ENCODE results near the gene EPN3. TPM values are rescaled to one million over a fixed set of nuclear protein-coding genes. Genes with fewer than 3 reads are reported as not detected.

The EPN3 gene
- total RNA-seq, 1 donor from 2014 or later: 0.35 TPM

DNA sequence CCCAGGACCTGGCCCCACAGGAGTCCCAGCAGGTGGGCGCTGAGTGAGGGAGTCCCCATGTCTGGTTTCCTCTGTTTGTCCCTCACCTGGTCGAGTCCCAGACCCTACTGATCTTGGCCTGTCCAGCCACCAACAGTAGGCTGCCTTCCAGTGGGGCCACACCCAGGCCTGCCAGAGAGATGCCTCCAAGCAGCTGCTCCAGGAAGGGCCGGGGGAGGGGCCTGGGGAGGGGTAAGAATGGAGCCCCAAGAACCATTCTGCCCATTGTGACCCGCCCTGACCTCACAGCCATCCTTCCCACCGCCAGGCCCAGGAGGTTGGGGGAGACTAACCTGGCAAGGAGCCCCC is 15.2 kb downstream of the EPN3 start:
- ATAC-seq (no peak), DNase-seq (ENCODE audit: low spot score) (no peak)

DNA sequence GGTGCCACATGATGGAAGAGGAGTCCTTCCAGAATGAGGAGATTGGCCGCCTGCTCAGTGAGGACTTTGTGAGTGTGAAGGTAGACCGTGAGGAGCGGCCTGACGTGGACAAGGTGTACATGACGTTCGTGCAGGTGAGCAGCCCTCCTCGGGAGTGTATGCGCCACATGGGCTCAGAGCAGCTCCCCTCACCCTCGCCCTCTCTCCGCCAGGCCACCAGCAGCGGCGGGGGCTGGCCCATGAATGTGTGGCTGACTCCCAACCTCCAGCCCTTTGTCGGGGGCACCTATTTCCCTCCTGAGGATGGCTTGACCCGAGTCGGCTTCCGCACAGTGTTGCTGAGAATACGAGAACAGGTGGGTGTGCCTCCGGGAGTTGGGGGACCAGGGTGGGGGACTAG is 16.3 kb downstream of the EPN3 start:
- DNase-seq (ENCODE audit: low spot score) (no peak), ATAC-seq (no peak)

DNA sequence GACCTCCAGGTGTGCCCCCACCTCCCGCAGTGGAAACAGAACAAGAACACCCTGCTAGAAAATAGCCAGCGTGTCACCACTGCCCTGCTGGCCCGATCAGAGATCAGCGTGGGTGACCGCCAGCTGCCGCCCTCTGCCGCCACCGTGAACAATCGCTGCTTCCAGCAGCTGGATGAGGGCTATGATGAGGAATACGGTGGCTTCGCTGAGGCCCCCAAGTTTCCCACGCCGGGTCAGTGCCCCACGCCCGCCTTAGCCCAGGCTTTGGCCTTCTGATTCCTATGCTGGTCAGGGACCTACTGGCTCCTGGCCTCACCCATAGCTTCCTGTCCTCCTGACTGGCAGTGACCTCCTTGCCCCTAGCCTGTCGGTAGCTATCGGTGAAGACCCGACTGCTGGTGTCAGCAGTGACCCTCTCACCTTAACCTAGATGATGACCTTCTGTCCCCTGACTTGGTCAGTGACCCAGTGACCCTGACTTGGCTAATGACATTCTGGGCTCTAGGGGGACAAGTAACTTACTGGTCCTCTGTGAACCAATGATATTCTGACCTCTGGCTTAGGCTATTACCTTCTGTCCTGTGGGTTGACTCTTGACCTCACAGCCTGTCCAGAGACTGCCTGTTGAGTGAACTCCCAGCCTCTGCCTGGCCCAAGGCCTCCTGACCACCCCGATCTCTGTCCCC is 16.9 kb downstream of the EPN3 start:
- DNase-seq (ENCODE audit: low spot score): peak; percentile 71
- peak; percentile 54 for ATAC-seq

DNA sequence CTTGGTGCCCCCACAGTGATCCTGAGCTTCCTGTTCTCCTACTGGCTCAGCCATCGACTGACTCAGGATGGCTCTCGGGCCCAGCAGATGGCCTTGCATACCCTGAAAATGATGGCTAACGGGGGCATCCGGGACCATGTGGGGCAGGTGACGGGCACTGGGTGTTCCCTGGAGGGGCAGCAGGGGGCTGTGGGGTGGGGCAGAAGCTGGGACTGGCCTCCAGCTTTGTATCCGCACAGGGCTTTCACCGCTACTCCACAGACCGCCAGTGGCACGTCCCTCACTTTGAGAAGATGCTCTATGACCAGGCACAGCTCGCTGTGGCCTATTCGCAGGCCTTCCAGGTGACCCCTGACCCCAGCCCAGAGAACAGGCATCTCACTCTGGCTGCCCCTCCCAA is 17.4 kb downstream of the EPN3 start:
- peak; percentile 52 for DNase-seq (ENCODE audit: low spot score)
- peak; percentile 6 for ATAC-seq

DNA sequence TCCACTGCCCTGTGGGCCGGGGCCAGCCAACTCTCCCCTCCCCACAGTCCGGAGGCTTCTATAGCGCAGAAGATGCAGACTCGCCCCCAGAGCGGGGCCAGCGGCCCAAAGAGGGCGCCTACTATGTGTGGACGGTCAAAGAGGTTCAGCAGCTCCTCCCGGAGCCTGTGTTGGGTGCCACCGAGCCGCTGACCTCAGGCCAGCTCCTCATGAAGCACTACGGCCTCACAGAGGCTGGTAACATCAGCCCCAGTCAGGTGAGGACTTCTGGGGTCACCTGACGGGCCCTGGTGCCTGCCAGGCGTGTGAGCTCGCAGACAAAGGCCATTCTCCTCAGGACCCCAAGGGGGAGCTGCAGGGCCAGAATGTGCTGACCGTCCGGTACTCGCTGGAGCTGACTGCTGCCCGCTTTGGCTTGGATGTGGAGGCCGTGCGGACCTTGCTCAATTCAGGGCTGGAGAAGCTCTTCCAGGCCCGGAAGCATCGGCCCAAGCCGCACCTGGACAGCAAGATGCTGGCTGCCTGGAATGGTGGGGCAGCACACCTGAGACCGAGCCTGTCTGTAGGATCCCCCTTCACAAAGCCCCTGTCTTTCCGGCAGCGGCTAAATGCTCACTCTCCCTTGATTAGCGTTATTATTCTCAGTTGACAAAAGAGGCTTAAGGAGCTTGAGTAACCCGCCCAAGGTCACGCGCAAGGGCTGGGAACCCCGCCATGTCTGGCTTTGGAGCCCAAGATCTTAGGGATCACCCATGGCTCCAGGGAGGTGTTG is 18.3 kb downstream of the EPN3 start:
- DNase-seq (ENCODE audit: low spot score) (peak; percentile 88), ATAC-seq (peak; percentile 76)

DNA sequence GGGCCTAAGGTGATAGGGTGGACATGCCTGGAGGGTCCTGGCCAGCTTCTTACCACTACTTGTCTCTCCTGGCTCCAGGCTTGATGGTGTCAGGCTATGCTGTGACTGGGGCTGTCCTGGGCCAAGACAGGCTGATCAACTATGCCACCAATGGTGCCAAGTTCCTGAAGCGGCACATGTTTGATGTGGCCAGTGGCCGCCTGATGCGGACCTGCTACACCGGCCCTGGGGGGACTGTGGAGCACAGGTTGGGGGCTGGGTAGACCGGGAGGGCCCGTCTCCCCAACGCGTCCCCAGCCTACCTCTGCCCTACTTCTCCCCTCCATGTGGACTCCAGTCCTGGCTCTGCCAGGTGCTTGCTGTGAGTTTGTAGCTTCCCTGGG is 18.9 kb downstream of the EPN3 start:
- ATAC-seq (no peak), DNase-seq (ENCODE audit: low spot score) (no peak)

DNA sequence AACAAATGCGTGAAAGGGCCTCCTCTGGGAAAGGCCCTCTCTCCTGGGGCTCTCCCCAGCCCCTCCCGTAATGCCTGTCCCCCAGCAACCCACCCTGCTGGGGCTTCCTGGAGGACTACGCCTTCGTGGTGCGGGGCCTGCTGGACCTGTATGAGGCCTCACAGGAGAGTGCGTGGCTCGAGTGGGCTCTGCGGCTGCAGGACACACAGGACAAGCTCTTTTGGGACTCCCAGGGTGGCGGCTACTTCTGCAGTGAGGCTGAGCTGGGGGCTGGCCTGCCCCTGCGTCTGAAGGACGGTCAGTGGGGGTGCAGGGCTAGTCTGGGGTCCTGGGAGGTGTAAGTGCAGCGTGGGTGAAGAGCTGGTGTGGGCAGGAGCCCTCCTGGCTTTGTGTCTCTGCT is 19.3 kb downstream of the EPN3 start:
- DNase-seq (ENCODE audit: low spot score): no peak
- ATAC-seq: no peak

DNA sequence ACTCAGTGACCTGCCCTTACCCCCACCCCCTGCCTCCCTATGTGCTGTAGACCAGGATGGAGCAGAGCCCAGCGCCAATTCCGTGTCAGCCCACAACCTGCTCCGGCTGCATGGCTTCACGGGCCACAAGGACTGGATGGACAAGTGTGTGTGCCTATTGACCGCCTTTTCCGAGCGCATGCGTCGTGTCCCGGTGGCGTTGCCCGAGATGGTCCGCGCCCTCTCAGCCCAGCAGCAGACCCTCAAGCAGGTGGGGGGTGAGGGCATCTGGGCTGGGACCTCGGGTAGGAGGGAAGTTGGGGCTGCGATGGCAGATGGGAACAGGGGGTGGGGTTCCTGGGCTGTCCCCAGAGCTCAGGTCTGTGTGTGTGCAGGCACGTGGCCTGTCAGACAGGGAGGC is 21.7 kb downstream of the EPN3 start:
- ATAC-seq (no peak), DNase-seq (ENCODE audit: low spot score) (no peak)

DNA sequence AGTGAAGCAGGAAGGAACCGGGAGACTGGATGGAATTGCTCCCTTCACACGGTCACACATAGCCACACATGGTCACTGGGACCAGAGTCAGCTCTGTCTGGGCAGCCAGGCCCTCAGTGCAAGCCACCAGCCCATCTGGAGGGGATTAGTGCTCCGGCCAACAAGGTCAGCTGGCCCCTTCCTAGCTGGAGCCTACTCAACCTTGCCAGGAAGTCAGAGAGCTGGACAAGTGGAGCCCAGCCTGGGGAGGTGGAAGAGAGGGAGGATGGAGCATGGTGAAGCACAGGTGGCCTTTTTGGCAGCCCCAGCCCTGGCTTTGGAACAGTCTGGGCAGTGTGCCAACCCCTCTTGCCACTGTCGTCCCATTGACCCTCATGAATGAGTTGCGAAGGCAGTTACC is 24.3 kb downstream of the EPN3 start:
- DNase-seq (ENCODE audit: low spot score) (peak; percentile 81), ATAC-seq (peak; percentile 59)

DNA sequence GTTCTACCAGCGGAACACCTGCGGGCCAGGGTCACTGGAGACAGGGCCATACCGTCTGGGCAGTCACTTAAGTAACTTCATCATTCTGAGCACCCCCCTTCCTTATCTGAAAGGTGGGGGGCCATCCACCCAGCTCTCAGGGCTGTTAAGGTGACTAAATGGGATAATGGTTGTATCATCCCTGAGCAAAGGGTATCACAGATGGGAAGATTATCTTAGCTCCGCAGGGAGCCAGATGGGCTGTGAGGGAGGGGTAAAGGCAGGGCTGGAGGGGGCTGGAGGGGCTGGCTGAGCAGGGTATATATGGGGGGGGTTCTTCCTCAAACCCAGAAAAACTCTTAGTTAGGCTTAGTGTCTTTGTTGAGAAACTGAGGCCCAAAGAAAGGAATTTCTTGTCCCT is 25.1 kb downstream of the EPN3 start:
- ATAC-seq (no peak), DNase-seq (ENCODE audit: low spot score) (no peak)

DNA sequence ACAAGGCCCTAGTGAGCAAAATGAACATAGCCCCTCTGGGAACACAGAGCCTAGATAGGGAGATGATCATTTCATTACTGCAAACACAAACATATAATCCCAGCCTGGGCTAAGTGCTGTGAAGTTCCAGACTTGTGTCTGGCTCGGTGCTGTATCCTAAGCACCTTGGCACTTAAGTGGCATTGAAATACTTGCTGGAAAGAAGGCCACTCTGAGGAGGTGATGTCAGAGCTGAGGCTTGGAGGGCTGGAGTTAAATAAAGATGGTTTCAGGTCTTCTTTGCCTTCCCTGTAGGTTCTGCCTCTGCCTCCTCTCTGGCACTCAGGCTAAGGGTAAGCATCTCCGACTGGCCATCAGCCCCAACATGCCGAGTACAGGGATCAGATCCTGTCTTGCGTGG is 25.6 kb downstream of the EPN3 start:
- ATAC-seq (no peak), DNase-seq (ENCODE audit: low spot score) (no peak)

DNA sequence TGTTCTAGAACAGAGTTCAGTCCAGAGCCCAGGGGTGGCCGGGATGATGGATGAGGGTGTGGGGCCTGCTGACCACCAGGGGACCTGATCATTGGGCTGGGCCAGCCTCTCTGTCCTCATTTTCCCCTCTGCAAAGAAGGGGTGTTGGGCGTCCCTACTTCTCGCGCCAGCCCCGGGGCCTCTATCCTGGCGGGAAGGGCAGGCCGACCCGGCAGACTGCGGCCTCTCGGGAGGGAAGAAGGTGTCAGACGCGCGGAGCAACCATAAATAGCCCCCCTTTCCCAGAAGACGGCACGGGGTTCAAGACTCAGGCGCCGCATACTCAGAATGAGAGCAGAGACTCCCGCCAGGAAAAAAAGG is 26.0 kb downstream of the EPN3 start:
- ATAC-seq (no peak), DNase-seq (ENCODE audit: low spot score) (no peak)

DNA sequence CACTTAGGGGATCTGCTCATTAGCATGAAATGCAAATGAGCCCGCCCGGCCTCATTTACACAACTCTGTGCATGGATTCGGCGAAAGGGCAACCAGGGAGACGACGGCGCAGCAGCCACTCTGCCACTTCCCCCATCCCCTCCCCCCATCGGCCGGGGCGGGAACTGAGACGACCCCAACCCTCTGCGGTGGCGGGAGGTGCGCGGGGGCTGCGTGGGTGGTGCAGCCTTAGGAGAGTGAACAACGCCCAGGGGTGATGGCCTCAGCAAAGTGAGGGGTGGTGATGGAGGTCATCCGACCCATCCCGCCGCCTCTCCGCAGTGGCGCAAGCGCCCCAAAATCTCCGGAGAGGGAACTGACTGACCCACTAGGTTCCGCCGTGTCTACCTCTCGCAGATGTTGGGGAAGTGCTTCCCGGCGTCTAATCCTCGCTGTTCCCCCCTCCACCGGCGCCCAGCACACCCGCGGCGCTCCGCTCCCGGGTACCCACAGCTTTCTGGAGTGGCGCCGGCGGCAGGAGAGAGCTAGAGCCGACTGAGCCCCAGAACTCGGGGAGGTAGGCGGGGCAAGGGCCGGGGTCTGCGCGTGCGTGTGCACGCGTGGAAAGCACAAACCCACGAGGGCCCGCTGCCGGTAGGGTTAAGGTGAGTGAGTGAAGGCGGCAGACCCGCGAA is 26.5 kb downstream of the EPN3 start:
- ATAC-seq: no peak
- DNase-seq (ENCODE audit: low spot score): no peak

DNA sequence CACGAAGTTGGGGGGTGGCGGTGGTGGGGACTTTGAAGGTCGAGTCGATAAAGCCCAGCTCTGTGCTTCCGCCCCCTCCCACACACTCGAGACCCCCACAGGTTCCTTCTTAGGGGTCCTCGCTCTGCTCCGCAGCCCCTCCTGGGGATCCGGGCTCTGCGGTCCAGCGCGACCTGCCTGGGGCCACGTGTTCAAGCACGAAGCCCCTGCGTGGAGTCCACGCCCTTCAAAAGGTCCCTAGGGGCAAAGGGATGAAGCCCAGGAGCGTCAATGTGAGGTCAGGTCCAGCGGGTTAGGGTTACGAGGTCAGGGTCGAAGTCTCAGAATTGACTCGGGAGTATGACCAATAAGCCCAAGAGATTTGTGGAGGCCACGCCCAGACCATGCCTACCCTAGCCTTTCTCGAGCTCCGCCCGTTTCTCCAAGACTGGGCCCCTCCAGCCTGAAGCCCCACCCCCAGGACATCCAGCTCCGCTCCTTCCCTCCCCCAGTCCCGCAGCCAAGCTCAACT is 27.2 kb downstream of the EPN3 start:
- DNase-seq (ENCODE audit: low spot score): peak; percentile 50

DNA sequence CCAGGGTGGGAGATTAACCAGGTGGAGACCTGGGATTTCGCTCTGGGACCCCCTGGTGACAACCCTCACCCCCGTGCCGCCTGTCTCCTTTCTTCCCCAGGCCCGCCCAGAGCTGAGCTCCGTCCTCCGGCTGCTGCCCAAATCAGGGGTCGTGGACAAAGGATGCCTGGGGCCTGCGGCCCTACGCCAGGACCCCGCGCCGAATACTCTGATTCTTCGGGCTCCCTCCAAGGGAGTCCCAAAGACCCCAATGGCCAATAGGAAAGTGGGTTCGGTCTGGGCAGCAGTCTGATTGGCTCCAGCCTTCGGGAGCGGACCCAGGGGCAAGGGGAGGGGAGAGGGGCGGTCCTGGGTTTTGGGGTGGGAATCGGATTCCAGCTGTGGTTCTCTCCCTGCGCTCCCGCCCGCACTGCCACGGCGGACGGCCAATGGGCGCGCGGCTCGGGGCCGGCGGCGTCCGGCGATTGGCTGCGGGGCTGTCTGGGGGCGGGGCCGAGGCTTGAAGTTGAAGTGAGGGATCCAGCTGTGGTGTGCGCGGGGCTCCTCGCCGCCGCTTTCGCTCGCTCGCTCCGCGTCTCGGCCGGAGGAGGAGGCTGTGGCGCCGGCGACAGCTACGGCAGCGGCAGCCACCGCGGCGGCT is 27.8 kb downstream of the EPN3 start, which contains the start of gene CACNA1G:
Gene CACNA1G (plus strand): TSS at position 531 of the 640 bp plus-strand sequence. CDS start 745 bp downstream, outside the sequence.
- peak; percentile 83 for DNase-seq (ENCODE audit: low spot score)
- peak; percentile 85 for ATAC-seq

More for the DNA sequence above, 27.2 kb downstream of the EPN3 start:
- ATAC-seq: peak; percentile 47

DNA sequence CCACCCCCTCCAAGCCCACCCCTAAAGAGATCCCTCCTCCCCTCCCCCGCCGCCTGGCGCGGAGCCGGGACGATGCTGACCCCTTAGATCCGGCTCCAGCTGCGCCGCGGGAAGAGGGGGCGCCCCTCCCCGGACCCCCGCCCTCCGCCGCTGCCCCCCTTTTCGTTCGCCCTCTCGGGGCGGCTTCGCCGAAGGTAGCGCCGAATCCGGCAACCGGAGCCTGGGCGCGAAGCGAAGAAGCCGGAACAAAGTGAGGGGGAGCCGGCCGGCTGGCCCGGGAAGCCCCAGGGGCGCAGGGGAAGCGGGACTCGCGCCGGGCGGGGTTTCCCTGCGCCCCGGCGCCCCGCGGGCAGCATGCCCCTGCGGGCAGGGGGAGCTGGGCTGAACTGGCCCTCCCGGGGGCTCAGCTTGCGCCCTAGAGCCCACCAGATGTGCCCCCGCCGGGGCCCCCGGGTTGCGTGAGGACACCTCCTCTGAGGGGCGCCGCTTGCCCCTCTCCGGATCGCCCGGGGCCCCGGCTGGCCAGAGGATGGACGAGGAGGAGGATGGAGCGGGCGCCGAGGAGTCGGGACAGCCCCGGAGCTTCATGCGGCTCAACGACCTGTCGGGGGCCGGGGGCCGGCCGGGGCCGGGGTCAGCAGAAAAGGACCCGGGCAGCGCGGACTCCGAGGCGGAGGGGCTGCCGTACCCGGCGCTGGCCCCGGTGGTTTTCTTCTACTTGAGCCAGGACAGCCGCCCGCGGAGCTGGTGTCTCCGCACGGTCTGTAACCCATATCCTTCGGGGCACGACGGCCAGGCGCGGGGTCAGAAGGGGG is 28.6 kb downstream of the EPN3 start:
- DNase-seq (ENCODE audit: low spot score) (no peak), ATAC-seq (no peak)

DNA sequence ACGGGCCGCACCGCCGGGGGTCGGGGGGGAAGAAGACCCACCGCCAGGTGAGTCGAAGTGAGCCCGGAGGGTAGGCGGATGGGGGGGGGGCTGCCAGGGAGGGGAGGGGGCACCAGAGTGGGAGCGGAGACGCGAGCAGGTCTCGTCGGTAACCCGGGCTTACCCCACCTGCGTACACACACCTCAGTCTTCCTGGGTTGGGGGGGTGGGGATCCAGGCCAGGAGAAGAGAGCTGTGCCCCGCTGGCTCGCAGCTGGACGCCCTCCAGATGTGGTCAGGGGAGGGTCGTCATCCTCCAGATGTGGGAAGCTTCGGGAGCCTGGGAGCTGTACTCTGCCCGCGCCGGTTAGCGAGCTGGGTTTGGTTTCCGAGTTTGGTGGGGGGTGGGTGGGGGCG is 29.2 kb downstream of the EPN3 start:
- no peak for ATAC-seq
- no peak for DNase-seq (ENCODE audit: low spot score)

DNA sequence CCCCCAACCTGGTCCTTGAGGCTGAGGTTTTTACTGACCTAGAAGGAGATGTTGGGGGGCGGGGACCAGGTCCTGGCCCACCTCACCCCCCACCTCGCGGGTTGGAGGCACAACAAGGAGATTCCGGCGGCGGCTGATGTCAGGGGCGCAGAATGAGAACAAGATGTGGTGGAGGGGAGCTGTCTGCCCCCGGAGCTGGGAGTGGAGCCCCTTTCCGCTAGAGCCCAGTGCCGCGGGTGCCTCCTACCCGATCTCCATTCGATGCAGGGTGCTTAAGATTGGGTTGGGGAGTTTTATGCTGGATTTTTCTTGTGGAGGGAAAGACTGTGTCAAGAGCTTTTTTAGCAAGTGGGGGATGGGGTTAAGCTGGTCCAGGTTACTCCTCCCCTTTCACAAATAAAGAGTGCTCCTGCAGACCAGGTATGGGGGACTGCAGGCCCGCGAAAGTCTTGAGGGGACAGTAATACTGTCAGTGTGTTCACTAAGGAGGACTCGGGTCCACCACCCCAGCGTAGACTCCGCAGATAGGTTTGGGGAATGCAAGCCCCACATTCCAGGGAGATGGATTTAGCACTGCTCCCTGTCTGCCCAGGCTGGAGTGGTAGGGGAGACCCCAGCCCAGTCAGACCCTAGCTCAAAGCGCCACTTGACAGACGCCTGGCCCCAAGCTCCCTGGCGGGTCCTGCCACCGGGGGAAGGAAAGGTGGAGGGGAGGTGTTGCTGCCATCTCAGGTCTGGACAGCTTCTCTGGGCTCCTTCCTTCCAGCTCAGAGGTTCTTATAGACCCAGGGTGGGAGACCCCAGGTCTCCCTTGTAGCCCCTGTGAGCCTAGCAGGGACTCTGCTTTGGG is 29.9 kb downstream of the EPN3 start:
- DNase-seq (ENCODE audit: low spot score): no peak

DNA sequence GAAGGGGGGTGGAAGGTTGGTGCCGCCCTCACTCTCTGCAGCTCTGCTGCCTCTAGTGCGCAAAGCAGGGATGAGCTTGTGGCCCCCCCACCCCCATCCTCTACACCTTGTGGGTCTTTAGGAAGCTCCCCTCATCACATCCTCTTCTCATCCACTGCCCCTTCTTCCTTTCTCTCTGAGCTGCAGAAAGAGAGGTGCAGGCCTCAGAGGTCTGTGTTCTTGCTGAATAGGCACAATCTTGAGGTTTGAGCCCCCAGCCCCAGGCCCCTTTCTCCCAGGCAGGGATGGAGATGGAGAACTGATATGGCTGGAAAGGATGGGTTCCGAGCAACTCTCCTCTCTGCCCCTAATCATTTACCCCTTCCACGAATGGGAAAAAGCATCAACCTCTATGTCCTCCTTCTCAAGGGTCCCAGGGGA is 30.6 kb downstream of the EPN3 start:
- no peak for ATAC-seq

More for the DNA sequence above, 29.9 kb downstream of the EPN3 start:
- no peak for ATAC-seq

DNA sequence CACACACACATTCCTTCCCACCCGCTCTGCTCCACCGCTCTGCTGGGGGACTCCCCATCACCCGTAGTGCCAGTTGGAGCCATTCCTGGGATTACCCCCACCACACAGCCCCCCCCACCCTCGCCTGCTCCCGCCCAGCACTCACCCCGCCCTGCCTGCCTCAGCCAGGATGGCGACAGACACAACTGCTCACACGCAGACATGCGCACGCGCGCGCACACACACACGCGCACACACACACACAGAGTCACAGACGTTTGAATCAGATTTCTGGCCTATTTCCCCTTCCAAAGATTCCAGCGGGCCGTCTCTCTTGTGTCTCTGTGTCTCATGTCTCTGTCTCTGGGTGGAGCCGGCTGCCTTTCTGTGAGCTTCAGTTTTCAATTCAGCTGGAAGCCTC is 32.4 kb downstream of the EPN3 start:
- no peak for ATAC-seq
- no peak for DNase-seq (ENCODE audit: low spot score)

More for the DNA sequence above, 30.6 kb downstream of the EPN3 start:
- no peak for DNase-seq (ENCODE audit: low spot score)
